Activated B cell treated with CpG ODN at 0.5 μM for 24 hours (primary cell): ENCODE data around the gene ATF7. TPM values are rescaled to one million over a fixed set of nuclear protein-coding genes. Genes with fewer than 3 reads are reported as not detected.

Source experiments
- ATAC-seq: fragments of 200-7000 bp; cut with Tn5 transposase; one replicate; pipeline ENCODE4 v1.10.0; 2021; ENCODE audit warnings: low read depth, mild to moderate bottlenecking, moderate library complexity
- CTCF ChIA-PET: fragments of 350-600 bp; sonication (Branson Sonifier 250); formaldehyde crosslinking; loops from one replicate; lab custom pipeline; 2021; ENCODE audit warnings: antibody characterized with exemption; lab: Charles Lee
- POLR2A ChIA-PET: fragments of 350-600 bp; sonication (Branson Sonifier 250); formaldehyde crosslinking; loops from one replicate; lab custom pipeline; 2021; ENCODE audit warnings: antibody characterized with exemption; lab: Charles Lee
- DNase-seq: peaks from one replicate; pipeline ENCODE4 v3.0.0; 2022
- H3K27ac Mint-ChIP-seq: one replicate; pipeline ENCODE4 v1.8.0; 2020; ENCODE audit warnings: mixed read lengths
- H3K27me3 Mint-ChIP-seq: one replicate; pipeline ENCODE4 v1.8.0; 2021; ENCODE audit warnings: mixed read lengths
- H3K36me3 Mint-ChIP-seq: one replicate; pipeline ENCODE4 v1.8.0; 2021; ENCODE audit warnings: low read depth, mixed read lengths
- H3K4me1 Mint-ChIP-seq: one replicate; pipeline ENCODE4 v1.8.0; 2021; ENCODE audit warnings: mixed read lengths
- H3K4me3 Mint-ChIP-seq: one replicate; pipeline ENCODE4 v1.8.0; 2020; ENCODE audit warnings: mild to moderate bottlenecking, mixed read lengths
- H3K9me3 Mint-ChIP-seq: one replicate; pipeline ENCODE4 v1.8.0; 2020; ENCODE audit warnings: mixed read lengths
- intact Hi-C: fragments of 100-400 bp; cut with micrococcal nuclease; formaldehyde crosslinking; loops from one replicate; pipeline ENCODE4 v1.15.1; 2024
- total RNA-seq: library from RNA; stranded (reverse); gene quantifications from 2 replicates; pipeline ENCODE4 v1.2.3, GENCODE V29; 2022
- TF ChIP-seq, protein P1 (sequence below): fragments of 200-600 bp; IDR thresholded peaks from one replicate; pipeline ENCODE4 v1.8.0; 2022; ENCODE audit warnings: antibody characterized with exemption, mild to moderate bottlenecking

ATF7 gene
- total RNA-seq, 1 donor from 2014 or later, result 36.8 TPM

GRCh38 chr12:53593707-53594106 is 32.5 kb downstream of the ATF7 start:
- intact Hi-C loops, result loop anchor here (10.0 kb wide), 1 partner anchor 49 kb away; no protein-coding TSS in a partner anchor
- POLR2A ChIA-PET, result no interaction called here
- Mint-ChIP-seq H3K27me3 (no peaks in the 10 kb centered on the region), H3K4me1 (peaks cover 7% of the 10 kb centered on the region), H3K9me3 (no peaks in the 10 kb centered on the region), H3K4me3 (no peak overlapping the region), H3K36me3 (peaks cover 17% of the 10 kb centered on the region), H3K27ac (no peak overlapping the region)
- DNase-seq (no peak), ATAC-seq (no peak)
- CTCF ChIA-PET, result interaction anchor here (1.1 kb wide), 1 partner anchor 82 kb away, joined by 3 read pairs; the partner anchor contains the start of gene ATP5MC2
- TF ChIP-seq, protein P1, sequence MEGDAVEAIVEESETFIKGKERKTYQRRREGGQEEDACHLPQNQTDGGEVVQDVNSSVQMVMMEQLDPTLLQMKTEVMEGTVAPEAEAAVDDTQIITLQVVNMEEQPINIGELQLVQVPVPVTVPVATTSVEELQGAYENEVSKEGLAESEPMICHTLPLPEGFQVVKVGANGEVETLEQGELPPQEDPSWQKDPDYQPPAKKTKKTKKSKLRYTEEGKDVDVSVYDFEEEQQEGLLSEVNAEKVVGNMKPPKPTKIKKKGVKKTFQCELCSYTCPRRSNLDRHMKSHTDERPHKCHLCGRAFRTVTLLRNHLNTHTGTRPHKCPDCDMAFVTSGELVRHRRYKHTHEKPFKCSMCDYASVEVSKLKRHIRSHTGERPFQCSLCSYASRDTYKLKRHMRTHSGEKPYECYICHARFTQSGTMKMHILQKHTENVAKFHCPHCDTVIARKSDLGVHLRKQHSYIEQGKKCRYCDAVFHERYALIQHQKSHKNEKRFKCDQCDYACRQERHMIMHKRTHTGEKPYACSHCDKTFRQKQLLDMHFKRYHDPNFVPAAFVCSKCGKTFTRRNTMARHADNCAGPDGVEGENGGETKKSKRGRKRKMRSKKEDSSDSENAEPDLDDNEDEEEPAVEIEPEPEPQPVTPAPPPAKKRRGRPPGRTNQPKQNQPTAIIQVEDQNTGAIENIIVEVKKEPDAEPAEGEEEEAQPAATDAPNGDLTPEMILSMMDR, result no peak

- intact Hi-C loops, result loop anchor here (10.0 kb wide), 1 partner anchor 48 kb away; no protein-coding TSS in a partner anchor
- Mint-ChIP-seq H3K4me1 (peaks cover 4% of the 10 kb centered on the region), H3K27me3 (no peaks in the 10 kb centered on the region), H3K27ac (no peak overlapping the region), H3K36me3 (peaks cover 10% of the 10 kb centered on the region), H3K4me3 (no peak overlapping the region), H3K9me3 (no peaks in the 10 kb centered on the region)
- TF ChIP-seq, protein P1, result no peak
- no peak for ATAC-seq
- POLR2A ChIA-PET, result no interaction called here
- CTCF ChIA-PET, result no interaction called here
- DNase-seq, result no peak
These were observed 33.2 kb downstream of the ATF7 start for GRCh38 chr12:53593031-53593430.

GRCh38 chr12:53592426-53592825 is 33.8 kb downstream of the ATF7 start:
- TF ChIP-seq, protein P1, result no peak
- Mint-ChIP-seq H3K9me3 (no peaks in the 10 kb centered on the region), H3K27me3 (no peaks in the 10 kb centered on the region), H3K27ac (no peak overlapping the region), H3K36me3 (peaks cover 7% of the 10 kb centered on the region), H3K4me3 (no peak overlapping the region), H3K4me1 (peaks cover 2% of the 10 kb centered on the region)
- POLR2A ChIA-PET, result no interaction called here
- intact Hi-C loops, result loop anchor here (10.0 kb wide), 1 partner anchor 48 kb away; no protein-coding TSS in a partner anchor
- CTCF ChIA-PET, result no interaction called here
- DNase-seq (no peak), ATAC-seq (no peak)

- CTCF ChIA-PET, result no interaction called here
- TF ChIP-seq, protein P1, result no peak
- Mint-ChIP-seq H3K4me3 (no peak overlapping the region), H3K27me3 (no peaks in the 10 kb centered on the region), H3K4me1 (peaks cover 2% of the 10 kb centered on the region), H3K27ac (no peak overlapping the region), H3K9me3 (no peaks in the 10 kb centered on the region), H3K36me3 (peaks cover 7% of the 10 kb centered on the region)
- POLR2A ChIA-PET, result interaction anchor here (0.6 kb wide), 1 partner anchor 61 kb away, joined by 3 read pairs; no protein-coding TSS in a partner anchor
- DNase-seq, result no peak
- intact Hi-C loops, result loop anchor here (10.0 kb wide), 1 partner anchor 47 kb away; no protein-coding TSS in a partner anchor
- ATAC-seq, result no peak
These were observed 34.6 kb downstream of the ATF7 start for GRCh38 chr12:53591301-53592206.

DNA sequence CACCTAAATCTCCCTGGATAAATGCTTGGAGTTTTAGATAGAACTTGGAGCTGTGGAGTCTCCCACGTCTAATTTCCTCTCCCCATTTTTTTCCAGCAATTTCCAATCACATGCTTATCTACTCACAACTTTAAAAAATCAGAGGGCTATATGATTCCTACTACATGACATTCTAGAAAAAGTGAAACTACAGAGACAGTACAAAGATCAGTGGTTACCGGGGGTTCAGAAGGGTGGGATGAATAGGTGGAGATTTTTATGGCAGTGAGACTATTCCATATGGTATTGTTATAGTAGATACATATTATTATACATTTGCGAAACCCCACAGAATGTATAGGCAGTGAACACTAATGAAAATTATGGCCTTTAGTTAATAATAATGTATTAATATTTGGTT is 35.5 kb downstream of the ATF7 start:
- no peak for ATAC-seq
- TF ChIP-seq, protein P1, result no peak
- ChIA-PET CTCF (no interaction called here), POLR2A (no interaction called here)
- no peak for DNase-seq
- no peaks in the 10 kb centered on the region for H3K27me3 Mint-ChIP-seq
- peaks cover 8% of the 10 kb centered on the region for H3K36me3 Mint-ChIP-seq
- H3K4me3 Mint-ChIP-seq, result no peak overlapping the region
- intact Hi-C loops, result loop anchor here (10.0 kb wide), 1 partner anchor 46 kb away; no protein-coding TSS in a partner anchor
- no peaks in the 10 kb centered on the region for H3K9me3 Mint-ChIP-seq
- no peak overlapping the region for H3K27ac Mint-ChIP-seq
- H3K4me1 Mint-ChIP-seq, result peaks cover 2% of the 10 kb centered on the region
